GM19238 (cell line): ENCODE data around the gene FUT6.

ENCODE experiments used
- DNase-seq: peaks from one replicate; pipeline ENCODE4 v3.0.0; 2011; ENCODE audit warnings: low spot score; ENCODE audit not compliant: insufficient read length

Gene FUT6

GRCh38 chr19:5827891-5828660 lies 11.4 kb downstream of the FUT6 start:
- peak; percentile 97 for DNase-seq

GRCh38 chr19:5827342-5827890 lies 12.1 kb downstream of the FUT6 start:
- DNase-seq, result no peak

GRCh38 chr19:5826531-5827341 lies 12.8 kb downstream of the FUT6 start:
- DNase-seq, result peak; percentile 53

GRCh38 chr19:5825178-5825577 lies 14.3 kb downstream of the FUT6 start:
- DNase-seq, result no peak

GRCh38 chr19:5824751-5825150 lies 14.8 kb downstream of the FUT6 start:
- DNase-seq, result no peak

- DNase-seq, result no peak
These were observed 15.8 kb downstream of the FUT6 start for GRCh38 chr19:5823579-5824281.

GRCh38 chr19:5822181-5822844 lies 17.2 kb downstream of the FUT6 start:
- DNase-seq, result no peak

GRCh38 chr19:5821521-5822180 lies 17.9 kb downstream of the FUT6 start:
- DNase-seq, result no peak

- DNase-seq, result no peak
These were observed 18.7 kb downstream of the FUT6 start for GRCh38 chr19:5820785-5821184.

GRCh38 chr19:5818594-5818993 lies 20.9 kb downstream of the FUT6 start:
- DNase-seq, result no peak

- DNase-seq, result no peak
These were observed 22.3 kb downstream of the FUT6 start for GRCh38 chr19:5817218-5817617.

- DNase-seq, result no peak
These were observed 24.7 kb downstream of the FUT6 start for GRCh38 chr19:5814852-5815246.

GRCh38 chr19:5814123-5814851 lies 25.2 kb downstream of the FUT6 start:
- DNase-seq, result no peak

GRCh38 chr19:5811117-5811516 lies 28.4 kb downstream of the FUT6 start:
- DNase-seq, result no peak

- no peak for DNase-seq
These were observed 30.0 kb downstream of the FUT6 start for GRCh38 chr19:5809469-5809868.

GRCh38 chr19:5809053-5809452 lies 30.4 kb downstream of the FUT6 start:
- no peak for DNase-seq

- no peak for DNase-seq
These were observed 31.2 kb downstream of the FUT6 start for GRCh38 chr19:5808120-5808816.

- DNase-seq, result no peak
These were observed 32.6 kb downstream of the FUT6 start for GRCh38 chr19:5806905-5807304.

- DNase-seq, result no peak
These were observed 33.4 kb downstream of the FUT6 start for GRCh38 chr19:5806133-5806489.
